ENCODE results near the gene ZNF638.
A peak's percentile ranks its signal among the peaks of the same experiment; 100 is the strongest.
"Not testable (repeated sequence)": the region's sequence is repeated elsewhere in the genome, so short reads cannot be mapped to it uniquely, and the experiment has no call there.

The ZNF638 gene

GRCh38 chr2:71417300-71418202 is 86.0 kb downstream of the ZNF638 start:
- peak; percentile 36 for DNase-seq

DNA sequence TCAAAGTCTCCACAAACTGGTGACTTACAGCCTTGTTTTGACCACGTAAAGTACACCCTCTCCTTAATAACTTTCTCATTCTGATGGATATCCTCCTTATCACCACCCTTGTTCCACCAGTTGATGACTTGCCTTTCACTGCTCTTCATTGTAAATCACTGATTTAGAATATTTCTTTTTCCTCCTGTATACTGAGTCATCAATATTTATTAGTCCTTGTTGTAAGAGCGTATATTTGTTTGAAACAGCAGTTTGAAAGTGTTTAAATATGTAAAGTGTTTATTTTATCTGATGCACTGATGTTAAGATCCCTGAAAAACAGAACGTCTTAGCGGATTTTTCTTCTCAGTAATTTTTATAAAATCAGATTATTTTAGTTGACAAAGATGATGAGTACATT is 87.6 kb downstream of the ZNF638 start:
- DNase-seq = no peak

GRCh38 chr2:71419976-71420375 is 88.4 kb downstream of the ZNF638 start:
- DNase-seq = no peak

- DNase-seq = no peak
These were observed 91.2 kb downstream of the ZNF638 start for GRCh38 chr2:71422786-71423185.

DNA sequence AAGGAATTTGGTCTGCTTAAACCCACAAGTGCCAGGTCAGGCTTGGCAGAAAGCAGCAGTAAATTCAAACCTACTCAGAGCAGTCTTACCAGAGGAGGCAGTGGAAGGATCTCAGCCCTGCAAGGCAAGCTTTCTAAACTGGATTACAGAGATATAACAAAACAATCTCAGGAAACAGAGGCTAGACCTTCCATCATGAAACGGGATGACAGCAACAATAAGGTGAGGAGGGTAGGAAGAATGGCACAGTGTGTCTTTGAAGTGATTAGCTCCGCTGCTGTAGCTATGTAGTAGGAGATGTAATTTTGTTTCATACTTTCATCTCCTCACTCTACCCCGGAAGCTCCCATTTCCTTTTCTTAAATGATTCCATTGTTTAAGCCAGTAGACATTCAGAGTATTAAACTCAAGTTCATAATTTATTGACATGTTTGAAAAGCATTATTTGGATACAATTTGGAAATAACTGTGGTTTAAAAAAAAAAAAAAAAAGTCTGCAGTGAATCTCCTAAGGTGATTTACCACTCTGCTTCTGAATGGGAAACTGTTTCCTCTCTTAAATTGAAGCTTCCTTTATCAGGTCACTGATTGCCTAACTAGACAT is 92.3 kb downstream of the ZNF638 start:
- no peak for DNase-seq

GRCh38 chr2:71426721-71427120 is 95.1 kb downstream of the ZNF638 start:
- DNase-seq = no peak

- DNase-seq = no peak
These were observed 97.1 kb downstream of the ZNF638 start for GRCh38 chr2:71428472-71429383.

DNA sequence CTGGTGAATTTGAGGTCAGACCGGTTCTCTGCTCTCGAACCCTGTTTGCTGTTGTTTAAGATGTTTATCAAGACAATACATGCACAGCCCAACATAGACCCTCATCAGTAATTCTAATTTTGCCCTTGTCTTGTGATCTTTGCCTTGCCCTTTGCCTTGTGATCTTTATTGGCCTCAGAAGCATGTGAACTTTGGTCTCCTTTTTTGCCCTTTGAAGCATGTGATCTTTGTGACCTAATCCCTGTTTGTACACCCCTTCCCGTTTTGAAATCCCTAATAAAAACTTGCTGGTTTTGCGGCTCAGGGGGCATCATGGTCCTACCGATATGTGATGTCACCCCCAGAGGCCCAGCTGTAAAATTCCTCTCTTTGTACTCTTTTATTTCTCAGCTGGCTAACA is 113.6 kb downstream of the ZNF638 start:
- DNase-seq = not testable (repeated sequence)

DNA sequence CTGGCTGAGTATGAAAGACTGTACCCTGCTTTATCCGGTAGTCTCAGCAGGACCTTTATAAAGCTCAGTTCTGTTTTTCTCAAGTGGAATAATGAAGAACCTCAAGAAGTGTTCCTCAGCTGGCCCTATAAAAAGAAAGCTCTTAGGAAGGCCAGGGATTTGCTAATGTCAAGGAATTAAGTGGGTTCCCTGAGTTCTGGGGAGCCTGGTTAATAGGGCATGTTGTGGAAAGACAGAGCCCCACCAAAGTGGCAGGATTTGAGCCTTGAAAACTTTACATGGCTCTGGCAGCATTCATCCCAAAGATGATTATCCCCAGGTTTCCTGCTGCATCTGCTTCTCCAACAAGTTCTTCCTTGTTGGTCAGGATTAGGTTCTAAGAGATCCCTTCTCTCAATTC is 114.9 kb downstream of the ZNF638 start:
- no peak for DNase-seq

GRCh38 chr2:71449343-71449742 is 117.8 kb downstream of the ZNF638 start:
- DNase-seq = no peak

DNA sequence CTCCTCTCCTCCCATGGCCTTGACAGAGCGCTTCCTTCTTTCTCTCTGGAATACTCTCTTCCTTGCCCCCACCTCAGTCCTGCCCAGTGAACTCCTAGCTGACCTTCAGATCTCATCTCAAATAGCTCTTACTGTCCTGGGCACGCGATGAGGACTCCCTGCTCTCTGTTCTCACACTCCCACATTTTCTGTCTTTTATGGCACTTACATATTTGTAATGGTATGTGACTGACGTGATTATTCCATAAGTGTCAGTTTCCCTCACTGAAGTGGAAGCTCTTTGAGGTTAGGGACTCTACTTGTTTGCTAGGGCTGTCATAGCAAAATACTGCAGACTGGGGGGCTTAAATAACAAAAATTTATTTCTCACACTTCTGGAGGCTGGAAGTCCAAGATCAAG is 120.1 kb downstream of the ZNF638 start:
- no peak for DNase-seq

DNA sequence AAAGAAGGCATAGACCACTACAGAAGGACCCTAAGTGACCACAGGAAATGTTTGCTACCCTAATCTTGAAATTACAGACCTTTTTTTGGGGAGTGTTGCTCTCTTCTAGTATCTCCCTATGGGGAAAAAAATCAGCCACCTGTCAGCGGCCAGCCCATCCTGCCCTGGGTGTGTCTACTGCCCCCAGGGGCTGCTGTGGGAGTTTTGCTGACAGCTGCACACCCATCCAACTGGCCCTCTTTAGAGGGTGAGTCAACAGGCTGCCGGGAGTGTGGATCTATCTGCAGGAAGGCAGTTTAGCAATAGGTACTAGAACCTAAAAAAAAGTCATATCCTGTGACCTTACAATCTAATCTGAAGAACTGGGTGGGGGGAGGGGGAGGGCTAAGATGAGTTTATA is 121.0 kb downstream of the ZNF638 start:
- peak; percentile 6 for DNase-seq

- DNase-seq = peak; percentile 13
These were observed 122.0 kb downstream of the ZNF638 start, which contains the start of gene DYSF for GRCh38 chr2:71453404-71454220. Gene DYSF (plus strand): TSS chr2:71453561.

DNA sequence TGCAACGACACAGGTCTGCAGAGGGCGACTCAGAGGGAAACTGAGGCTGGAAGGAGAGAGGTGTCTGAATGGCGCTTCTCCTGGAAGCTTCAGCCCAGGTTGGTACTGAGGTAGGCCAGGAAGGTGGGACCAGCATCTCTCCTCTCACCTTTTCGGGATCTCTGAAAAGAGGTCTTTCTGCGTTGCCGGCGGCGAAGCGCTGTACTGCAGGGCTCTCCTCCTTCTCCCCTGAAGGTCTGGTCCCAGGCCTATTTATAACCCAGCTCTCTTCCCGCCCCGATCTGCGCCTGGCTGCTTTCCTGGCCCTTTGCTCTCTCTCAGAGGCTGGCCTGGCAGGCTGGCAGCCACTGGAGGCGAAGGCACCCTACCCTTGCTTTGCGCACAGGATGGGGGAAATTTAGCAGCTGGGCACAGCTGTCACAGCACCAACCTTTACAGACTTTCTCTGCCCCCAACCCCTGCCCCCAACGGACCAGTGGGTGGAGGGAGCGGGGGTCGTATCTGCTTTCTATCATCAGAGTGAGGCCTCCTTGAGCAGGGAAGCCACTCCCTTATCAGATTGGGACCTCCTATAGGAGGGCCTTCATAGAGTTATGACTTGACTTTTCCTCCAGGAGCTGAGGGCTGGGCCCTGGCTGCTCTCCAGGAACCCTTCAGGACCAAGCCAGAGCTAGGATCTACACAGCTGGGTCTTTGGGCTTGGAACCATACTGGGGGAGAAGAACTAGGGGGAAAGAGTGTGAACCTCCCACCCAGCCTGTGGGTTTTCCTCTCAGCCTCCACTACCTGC is 122.8 kb downstream of the ZNF638 start:
- DNase-seq = no peak

DNA sequence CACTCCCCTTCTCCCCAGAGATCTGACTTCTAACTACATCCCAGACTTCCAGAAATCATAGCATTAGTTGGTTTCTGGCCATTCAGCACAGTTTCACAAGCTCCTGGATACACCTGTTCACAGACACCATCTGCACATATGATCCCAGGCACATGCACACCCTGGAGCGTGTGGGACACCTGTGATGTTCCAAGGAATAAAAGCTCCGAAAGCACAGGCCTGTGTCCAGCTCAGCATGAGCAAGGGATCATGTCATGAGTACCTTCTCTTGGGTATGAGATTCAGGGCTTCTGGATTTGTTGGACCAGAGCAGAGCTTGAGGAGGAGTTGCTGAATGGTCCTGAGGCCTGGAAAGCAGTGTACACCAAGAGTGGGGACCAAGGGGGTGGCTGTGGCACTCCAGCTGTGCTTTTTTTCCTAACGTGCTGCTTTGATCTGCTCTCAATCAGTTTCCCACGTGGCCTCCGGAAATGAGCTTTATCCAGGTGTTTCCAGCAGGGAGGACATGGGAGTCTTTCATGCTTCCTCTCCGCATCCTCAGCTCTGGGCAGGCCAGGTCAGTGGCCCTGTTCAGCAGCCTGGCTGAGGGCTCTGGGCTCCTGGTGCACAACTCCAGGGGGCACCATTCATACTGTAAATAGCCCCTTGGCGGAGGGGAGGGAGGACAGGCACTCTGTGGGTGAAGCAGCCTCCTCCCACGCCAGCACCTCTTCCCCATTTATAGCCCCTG is 123.6 kb downstream of the ZNF638 start:
- DNase-seq = no peak

GRCh38 chr2:71455741-71456569 is 124.4 kb downstream of the ZNF638 start:
- no peak for DNase-seq

DNA sequence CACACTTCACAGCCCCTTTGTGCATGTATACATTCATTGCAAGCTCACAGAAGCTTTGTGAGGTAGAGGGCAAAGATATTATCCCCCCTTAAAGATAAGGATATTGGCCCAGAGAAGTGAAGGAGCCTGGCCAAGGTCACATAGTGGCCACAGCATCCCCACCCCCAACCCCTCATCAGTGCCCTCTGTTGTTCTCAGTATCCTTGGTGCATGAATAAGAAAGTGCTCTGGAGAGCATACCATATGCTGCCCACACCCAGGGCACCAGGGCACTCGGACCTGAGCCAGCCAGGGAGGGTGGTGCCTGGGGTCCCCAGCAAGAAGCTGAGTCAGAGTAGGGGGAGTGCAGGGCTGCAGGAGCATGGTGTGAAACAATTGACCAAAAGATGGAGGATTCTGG is 125.0 kb downstream of the ZNF638 start:
- DNase-seq = no peak

DNA sequence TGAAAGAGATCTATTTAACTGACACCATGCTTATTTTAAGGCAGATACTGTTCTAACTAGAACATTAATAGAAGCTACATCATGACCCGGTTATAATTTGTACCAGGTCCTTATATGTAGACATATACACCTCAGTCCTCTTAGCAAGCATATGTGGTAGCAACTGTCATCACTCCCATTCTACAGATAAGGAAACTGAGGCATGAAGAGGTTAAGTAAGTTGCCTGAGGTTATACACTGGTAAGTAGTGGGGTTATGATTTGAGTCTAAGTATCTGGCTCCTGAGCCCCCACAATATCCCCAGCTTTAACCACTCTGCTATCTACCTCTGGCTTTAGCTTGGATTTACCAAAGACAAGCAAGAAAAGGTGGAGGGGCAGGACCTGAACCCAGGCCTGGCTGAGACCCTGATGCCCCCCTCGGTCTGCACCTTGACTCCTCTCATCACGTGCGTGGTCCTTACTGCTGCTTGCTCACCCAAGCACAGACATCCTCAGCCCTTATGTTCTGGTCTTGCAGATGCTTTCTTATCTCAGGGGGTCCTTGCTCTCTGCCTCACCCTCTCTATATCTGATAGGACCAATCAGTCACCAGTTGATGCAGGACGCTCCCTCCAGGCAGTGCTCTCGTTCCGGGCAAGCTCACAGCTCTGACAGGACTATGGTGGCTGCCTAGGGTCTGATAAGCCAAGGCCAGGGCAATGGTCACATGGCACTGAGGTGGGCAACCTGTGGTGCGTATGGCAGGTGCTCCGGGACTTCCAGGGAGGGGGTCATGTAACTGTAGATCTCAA is 125.7 kb downstream of the ZNF638 start:
- no peak for DNase-seq

GRCh38 chr2:71457923-71458322 is 126.3 kb downstream of the ZNF638 start:
- DNase-seq = no peak

All from NCI-H1105 treated with DMSO at 0.1 percent for 48 hours (cell line).